SK-N-SH treated with all-trans-retinoic acid at 6 μM for 48 hours (cell line): ENCODE measurements around the gene ARAP2.

Experiments
- ATAC-seq: fragments of 200-7000 bp; cut with Tn5 transposase; 3 replicates; pipeline ENCODE4 v1.9.1; 2020; ENCODE audit warnings: mild to moderate bottlenecking, moderate library complexity
- ARNTL ChIP-seq: fragments of 450-650 bp; formaldehyde crosslinking; IDR thresholded peaks from 2 replicates; pipeline ENCODE4 v1.5.0; 2020; ENCODE audit warnings: low read depth, mild to moderate bottlenecking, moderate library complexity, borderline replicate concordance
- BACH2 ChIP-seq: fragments of 250-450 bp; sonication (Bioruptor Pico); IDR thresholded peaks from 2 replicates; pipeline ENCODE4 v1.9.0; 2021; ENCODE audit warnings: mild to moderate bottlenecking, borderline replicate concordance
- CSDC2 ChIP-seq: fragments of 250-450 bp; sonication (Bioruptor Pico); IDR thresholded peaks from 2 replicates; pipeline ENCODE4 v1.5.0; 2020; ENCODE audit warnings: mild to moderate bottlenecking, moderate library complexity
- ESRRG ChIP-seq: fragments of 250-450 bp; sonication (Bioruptor Pico); IDR thresholded peaks from 2 replicates; pipeline ENCODE4 v1.6.1; 2021; ENCODE audit warnings: mild to moderate bottlenecking
- GLIS3 ChIP-seq: fragments of 250-450 bp; sonication (Bioruptor Pico); IDR thresholded peaks from 2 replicates; pipeline ENCODE4 v1.5.0; 2020; ENCODE audit warnings: mild to moderate bottlenecking, moderate library complexity
- ISL1 ChIP-seq: fragments of 250-450 bp; sonication (Bioruptor Pico); IDR thresholded peaks from 2 replicates; pipeline ENCODE4 v2.1.2; 2022; ENCODE audit warnings: mild to moderate bottlenecking, moderate library complexity
- PPARA ChIP-seq: fragments of 250-450 bp; sonication (Bioruptor Pico); IDR thresholded peaks from 2 replicates; pipeline ENCODE4 v1.5.0; 2020; ENCODE audit warnings: mild to moderate bottlenecking, borderline replicate concordance
- RARB ChIP-seq: fragments of 250-450 bp; sonication (Bioruptor Pico); IDR thresholded peaks from 2 replicates; pipeline ENCODE4 v1.8.0; 2021; ENCODE audit warnings: mild to moderate bottlenecking, moderate library complexity
- SNAI2 ChIP-seq: fragments of 250-450 bp; sonication (Bioruptor Pico); IDR thresholded peaks from 2 replicates; pipeline ENCODE4 v1.5.0; 2020; ENCODE audit warnings: mild to moderate bottlenecking, moderate library complexity
- TCF4 ChIP-seq: fragments of 250-450 bp; sonication (Bioruptor Pico); IDR thresholded peaks from 2 replicates; pipeline ENCODE4 v1.8.0; 2021; ENCODE audit warnings: mild to moderate bottlenecking, moderate library complexity, borderline replicate concordance
- TOX ChIP-seq: fragments of 250-450 bp; sonication (Bioruptor Pico); IDR thresholded peaks from 2 replicates; pipeline ENCODE4 v1.8.0; 2021; ENCODE audit warnings: mild to moderate bottlenecking, moderate library complexity, borderline replicate concordance
- ZFP3 ChIP-seq: fragments of 250-450 bp; sonication (Bioruptor Pico); IDR thresholded peaks from 2 replicates; pipeline ENCODE4 v1.5.0; 2020; ENCODE audit warnings: mild to moderate bottlenecking, moderate library complexity
- ZFP30 ChIP-seq: fragments of 450-650 bp; formaldehyde crosslinking; IDR thresholded peaks from 2 replicates; pipeline ENCODE4 v1.5.0; 2022; ENCODE audit warnings: mild to moderate bottlenecking, moderate library complexity
- ZNF8 ChIP-seq: fragments of 450-650 bp; formaldehyde crosslinking; IDR thresholded peaks from 2 replicates; pipeline ENCODE4 v1.5.0; 2020; ENCODE audit warnings: mild to moderate bottlenecking, moderate library complexity
- TF ChIP-seq, protein P1 (sequence below): fragments of 250-450 bp; sonication (Bioruptor Pico); IDR thresholded peaks from 2 replicates; pipeline ENCODE4 v1.5.1; 2021; ENCODE audit warnings: mild to moderate bottlenecking, moderate library complexity
- TF ChIP-seq, protein P2 (sequence below): fragments of 250-450 bp; sonication (Bioruptor Pico); IDR thresholded peaks from 2 replicates; pipeline ENCODE4 v1.8.0; 2021; ENCODE audit warnings: low read depth, mild to moderate bottlenecking, moderate library complexity, borderline replicate concordance
- TF ChIP-seq, protein P3 (sequence below): fragments of 250-450 bp; sonication (Bioruptor Pico); IDR thresholded peaks from 2 replicates; pipeline ENCODE4 v1.8.0; 2020; ENCODE audit warnings: mild to moderate bottlenecking, moderate library complexity, borderline replicate concordance
- TF ChIP-seq, protein P4 (sequence below): fragments of 250-450 bp; sonication (Bioruptor Pico); IDR thresholded peaks from 2 replicates; pipeline ENCODE4 v1.5.1; 2020; ENCODE audit warnings: low read depth, mild to moderate bottlenecking, moderate library complexity
- TF ChIP-seq, protein P5 (sequence below): fragments of 250-450 bp; sonication (Bioruptor Pico); IDR thresholded peaks from 2 replicates; pipeline ENCODE4 v1.5.0; 2020; ENCODE audit warnings: mild to moderate bottlenecking, moderate library complexity

Gene ARAP2

DNA sequence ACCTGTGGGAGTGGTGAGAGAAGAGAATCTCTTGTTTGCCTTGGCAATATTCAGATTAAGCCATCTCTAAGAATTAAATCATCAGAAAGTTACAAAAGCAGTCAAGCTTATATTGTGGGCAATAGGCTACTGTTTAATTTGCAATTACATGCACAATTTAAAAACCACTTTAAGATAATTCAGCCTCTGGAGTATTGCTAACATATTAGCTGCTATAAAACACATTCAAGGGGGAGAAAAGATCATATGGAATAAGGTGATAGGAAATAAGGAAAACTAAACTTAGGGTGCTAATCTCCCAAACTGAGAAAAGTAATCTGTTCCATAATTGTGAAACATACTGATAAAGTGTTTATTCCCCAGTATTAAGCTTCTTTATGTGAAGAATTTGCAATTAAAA is 103.9 kb downstream of the ARAP2 start:
- TF ChIP-seq BACH2 (CRISPR knock-in tag) (no peak), RARB (no peak), ZFP3 (CRISPR knock-in tag) (no peak), PPARA (CRISPR knock-in tag) (no peak), ISL1 (no peak), CSDC2 (CRISPR knock-in tag) (no peak), GLIS3 (no peak), ZFP30 (no peak), ESRRG (CRISPR knock-in tag) (no peak), ZNF8 (CRISPR knock-in tag) (no peak), TCF4 (no peak)
- TF ChIP-seq, protein P1, sequence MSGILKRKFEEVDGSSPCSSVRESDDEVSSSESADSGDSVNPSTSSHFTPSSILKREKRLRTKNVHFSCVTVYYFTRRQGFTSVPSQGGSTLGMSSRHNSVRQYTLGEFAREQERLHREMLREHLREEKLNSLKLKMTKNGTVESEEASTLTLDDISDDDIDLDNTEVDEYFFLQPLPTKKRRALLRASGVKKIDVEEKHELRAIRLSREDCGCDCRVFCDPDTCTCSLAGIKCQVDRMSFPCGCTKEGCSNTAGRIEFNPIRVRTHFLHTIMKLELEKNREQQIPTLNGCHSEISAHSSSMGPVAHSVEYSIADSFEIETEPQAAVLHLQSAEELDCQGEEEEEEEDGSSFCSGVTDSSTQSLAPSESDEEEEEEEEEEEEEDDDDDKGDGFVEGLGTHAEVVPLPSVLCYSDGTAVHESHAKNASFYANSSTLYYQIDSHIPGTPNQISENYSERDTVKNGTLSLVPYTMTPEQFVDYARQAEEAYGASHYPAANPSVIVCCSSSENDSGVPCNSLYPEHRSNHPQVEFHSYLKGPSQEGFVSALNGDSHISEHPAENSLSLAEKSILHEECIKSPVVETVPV (CRISPR knock-in tag), result no peak
- TF ChIP-seq, protein P2, sequence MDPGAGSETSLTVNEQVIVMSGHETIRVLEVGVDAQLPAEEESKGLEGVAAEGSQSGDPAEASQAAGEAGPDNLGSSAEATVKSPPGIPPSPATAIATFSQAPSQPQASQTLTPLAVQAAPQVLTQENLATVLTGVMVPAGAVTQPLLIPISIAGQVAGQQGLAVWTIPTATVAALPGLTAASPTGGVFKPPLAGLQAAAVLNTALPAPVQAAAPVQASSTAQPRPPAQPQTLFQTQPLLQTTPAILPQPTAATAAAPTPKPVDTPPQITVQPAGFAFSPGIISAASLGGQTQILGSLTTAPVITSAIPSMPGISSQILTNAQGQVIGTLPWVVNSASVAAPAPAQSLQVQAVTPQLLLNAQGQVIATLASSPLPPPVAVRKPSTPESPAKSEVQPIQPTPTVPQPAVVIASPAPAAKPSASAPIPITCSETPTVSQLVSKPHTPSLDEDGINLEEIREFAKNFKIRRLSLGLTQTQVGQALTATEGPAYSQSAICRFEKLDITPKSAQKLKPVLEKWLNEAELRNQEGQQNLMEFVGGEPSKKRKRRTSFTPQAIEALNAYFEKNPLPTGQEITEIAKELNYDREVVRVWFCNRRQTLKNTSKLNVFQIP, result no peak
- ATAC-seq, result no peak

DNA sequence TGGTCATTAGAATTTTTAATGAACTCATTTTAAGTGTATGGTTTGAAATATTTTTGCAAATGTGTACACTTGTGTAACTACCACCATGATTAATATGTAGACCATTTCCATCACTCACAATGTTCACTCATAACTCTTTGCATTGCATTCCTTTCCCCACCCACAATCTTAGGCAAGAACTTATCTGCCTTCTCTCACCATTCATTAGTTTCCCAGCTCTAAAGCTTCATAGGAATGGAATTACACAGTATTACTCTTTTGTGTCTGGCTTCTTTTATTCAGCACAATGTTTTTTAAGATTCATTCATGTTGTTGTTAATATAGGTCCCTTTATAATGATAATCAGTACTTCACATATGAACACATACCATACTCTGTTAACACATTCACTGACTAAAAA is 106.1 kb downstream of the ARAP2 start:
- TF ChIP-seq ARNTL (CRISPR knock-in tag), result no peak
- no peak for TF ChIP-seq RARB
- TF ChIP-seq, protein P3, sequence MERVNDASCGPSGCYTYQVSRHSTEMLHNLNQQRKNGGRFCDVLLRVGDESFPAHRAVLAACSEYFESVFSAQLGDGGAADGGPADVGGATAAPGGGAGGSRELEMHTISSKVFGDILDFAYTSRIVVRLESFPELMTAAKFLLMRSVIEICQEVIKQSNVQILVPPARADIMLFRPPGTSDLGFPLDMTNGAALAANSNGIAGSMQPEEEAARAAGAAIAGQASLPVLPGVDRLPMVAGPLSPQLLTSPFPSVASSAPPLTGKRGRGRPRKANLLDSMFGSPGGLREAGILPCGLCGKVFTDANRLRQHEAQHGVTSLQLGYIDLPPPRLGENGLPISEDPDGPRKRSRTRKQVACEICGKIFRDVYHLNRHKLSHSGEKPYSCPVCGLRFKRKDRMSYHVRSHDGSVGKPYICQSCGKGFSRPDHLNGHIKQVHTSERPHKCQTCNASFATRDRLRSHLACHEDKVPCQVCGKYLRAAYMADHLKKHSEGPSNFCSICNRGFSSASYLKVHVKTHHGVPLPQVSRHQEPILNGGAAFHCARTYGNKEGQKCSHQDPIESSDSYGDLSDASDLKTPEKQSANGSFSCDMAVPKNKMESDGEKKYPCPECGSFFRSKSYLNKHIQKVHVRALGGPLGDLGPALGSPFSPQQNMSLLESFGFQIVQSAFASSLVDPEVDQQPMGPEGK (CRISPR knock-in tag), result no peak
- TF ChIP-seq ISL1, result no peak
- no peak for TF ChIP-seq ZFP3 (CRISPR knock-in tag)
- TF ChIP-seq, protein P1 (CRISPR knock-in tag), result no peak
- no peak for TF ChIP-seq BACH2 (CRISPR knock-in tag)
- TF ChIP-seq TOX (CRISPR knock-in tag), result no peak
- TF ChIP-seq SNAI2 (CRISPR knock-in tag), result no peak
- TF ChIP-seq ZFP30, result no peak
- TF ChIP-seq, protein P2, result no peak
- TF ChIP-seq PPARA (CRISPR knock-in tag), result no peak
- TF ChIP-seq, protein P4, sequence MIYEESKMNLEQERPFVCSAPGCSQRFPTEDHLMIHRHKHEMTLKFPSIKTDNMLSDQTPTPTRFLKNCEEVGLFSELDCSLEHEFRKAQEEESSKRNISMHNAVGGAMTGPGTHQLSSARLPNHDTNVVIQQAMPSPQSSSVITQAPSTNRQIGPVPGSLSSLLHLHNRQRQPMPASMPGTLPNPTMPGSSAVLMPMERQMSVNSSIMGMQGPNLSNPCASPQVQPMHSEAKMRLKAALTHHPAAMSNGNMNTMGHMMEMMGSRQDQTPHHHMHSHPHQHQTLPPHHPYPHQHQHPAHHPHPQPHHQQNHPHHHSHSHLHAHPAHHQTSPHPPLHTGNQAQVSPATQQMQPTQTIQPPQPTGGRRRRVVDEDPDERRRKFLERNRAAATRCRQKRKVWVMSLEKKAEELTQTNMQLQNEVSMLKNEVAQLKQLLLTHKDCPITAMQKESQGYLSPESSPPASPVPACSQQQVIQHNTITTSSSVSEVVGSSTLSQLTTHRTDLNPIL (CRISPR knock-in tag), result no peak
- no peak for TF ChIP-seq ZNF8 (CRISPR knock-in tag)
- TF ChIP-seq, protein P5, sequence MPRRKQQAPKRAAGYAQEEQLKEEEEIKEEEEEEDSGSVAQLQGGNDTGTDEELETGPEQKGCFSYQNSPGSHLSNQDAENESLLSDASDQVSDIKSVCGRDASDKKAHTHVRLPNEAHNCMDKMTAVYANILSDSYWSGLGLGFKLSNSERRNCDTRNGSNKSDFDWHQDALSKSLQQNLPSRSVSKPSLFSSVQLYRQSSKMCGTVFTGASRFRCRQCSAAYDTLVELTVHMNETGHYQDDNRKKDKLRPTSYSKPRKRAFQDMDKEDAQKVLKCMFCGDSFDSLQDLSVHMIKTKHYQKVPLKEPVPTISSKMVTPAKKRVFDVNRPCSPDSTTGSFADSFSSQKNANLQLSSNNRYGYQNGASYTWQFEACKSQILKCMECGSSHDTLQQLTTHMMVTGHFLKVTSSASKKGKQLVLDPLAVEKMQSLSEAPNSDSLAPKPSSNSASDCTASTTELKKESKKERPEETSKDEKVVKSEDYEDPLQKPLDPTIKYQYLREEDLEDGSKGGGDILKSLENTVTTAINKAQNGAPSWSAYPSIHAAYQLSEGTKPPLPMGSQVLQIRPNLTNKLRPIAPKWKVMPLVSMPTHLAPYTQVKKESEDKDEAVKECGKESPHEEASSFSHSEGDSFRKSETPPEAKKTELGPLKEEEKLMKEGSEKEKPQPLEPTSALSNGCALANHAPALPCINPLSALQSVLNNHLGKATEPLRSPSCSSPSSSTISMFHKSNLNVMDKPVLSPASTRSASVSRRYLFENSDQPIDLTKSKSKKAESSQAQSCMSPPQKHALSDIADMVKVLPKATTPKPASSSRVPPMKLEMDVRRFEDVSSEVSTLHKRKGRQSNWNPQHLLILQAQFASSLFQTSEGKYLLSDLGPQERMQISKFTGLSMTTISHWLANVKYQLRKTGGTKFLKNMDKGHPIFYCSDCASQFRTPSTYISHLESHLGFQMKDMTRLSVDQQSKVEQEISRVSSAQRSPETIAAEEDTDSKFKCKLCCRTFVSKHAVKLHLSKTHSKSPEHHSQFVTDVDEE (CRISPR knock-in tag), result no peak
- TF ChIP-seq GLIS3, result no peak
- ATAC-seq, result no peak
